SW 1271 (cell line): Measurements from ENCODE around the gene TMTC1.
"Not testable (repeated sequence)": the region's sequence is repeated elsewhere in the genome, so short reads cannot be mapped to it uniquely, and the experiment has no call there.

ENCODE experiments used
- DNase-seq, 2 experiments: peaks; one replicate each; lab custom pipeline; 2025; lab: John Stamatoyannopoulos, UW

The TMTC1 gene

GRCh38 chr12:29671742-29672141, 112.0 kb downstream of the TMTC1 start:
- no peak for DNase-seq

GRCh38 chr12:29667011-29667410, 116.7 kb downstream of the TMTC1 start:
- DNase-seq, result no peak

- no peak for DNase-seq
These were observed 118.6 kb downstream of the TMTC1 start for GRCh38 chr12:29665107-29665506.

- DNase-seq, result no peak
These were observed 120.9 kb downstream of the TMTC1 start for GRCh38 chr12:29662734-29663323.

GRCh38 chr12:29660847-29661246, 122.9 kb downstream of the TMTC1 start:
- DNase-seq, result no peak

GRCh38 chr12:29656762-29657538, 126.8 kb downstream of the TMTC1 start:
- no peak for DNase-seq

GRCh38 chr12:29655861-29656260, 127.9 kb downstream of the TMTC1 start:
- no peak for DNase-seq

GRCh38 chr12:29653286-29653685, 130.5 kb downstream of the TMTC1 start:
- no peak for DNase-seq

- DNase-seq, result no peak
These were observed 133.4 kb downstream of the TMTC1 start for GRCh38 chr12:29650371-29650770.

GRCh38 chr12:29649722-29650121, 134.0 kb downstream of the TMTC1 start:
- no peak for DNase-seq

- DNase-seq, result no peak
These were observed 139.1 kb downstream of the TMTC1 start for GRCh38 chr12:29644536-29645162.

- DNase-seq, result no peak
These were observed 143.0 kb downstream of the TMTC1 start for GRCh38 chr12:29640589-29641345.

GRCh38 chr12:29639893-29640495, 143.7 kb downstream of the TMTC1 start:
- no peak for DNase-seq

- DNase-seq, result no peak
These were observed 145.2 kb downstream of the TMTC1 start for GRCh38 chr12:29638528-29638927.

- no peak for DNase-seq
These were observed 149.7 kb downstream of the TMTC1 start for GRCh38 chr12:29634057-29634456.

GRCh38 chr12:29630164-29630563, 153.6 kb downstream of the TMTC1 start:
- not testable (repeated sequence) for DNase-seq

GRCh38 chr12:29627221-29627620, 156.5 kb downstream of the TMTC1 start:
- DNase-seq, result no peak

- DNase-seq, result no peak
These were observed 158.3 kb downstream of the TMTC1 start for GRCh38 chr12:29625359-29625953.

- DNase-seq, result no peak
These were observed 161.5 kb downstream of the TMTC1 start for GRCh38 chr12:29622251-29622650.

- no peak for DNase-seq
These were observed 163.7 kb downstream of the TMTC1 start for GRCh38 chr12:29620030-29620429.

- no peak for DNase-seq
These were observed 166.3 kb downstream of the TMTC1 start for GRCh38 chr12:29617407-29617803.
